ENCODE results near the gene AHNAK2.

The AHNAK2 gene

GRCh38 chr14:104993808-104994591 lies 15.8 kb upstream of the AHNAK2 start:
- H3K36me3 ChIP-seq, result no peaks in the 10 kb centered on the region
- no peaks in the 10 kb centered on the region for H3K27me3 ChIP-seq
- H3K4me3 ChIP-seq (ENCODE audit: low read depth in 1 of 2, low read length in 1 of 2), result no peak overlapping the region
- H3K9me3 ChIP-seq, result no peaks in the 10 kb centered on the region
- H3K27ac ChIP-seq, result no peak overlapping the region
- H3K4me1 ChIP-seq (ENCODE audit: control insufficient read depth in 1 of 2, insufficient read depth in 1 of 2, low read depth in 1 of 2, low read length in 1 of 2), result no peaks in the 10 kb centered on the region
- TF ChIP-seq, protein P1, sequence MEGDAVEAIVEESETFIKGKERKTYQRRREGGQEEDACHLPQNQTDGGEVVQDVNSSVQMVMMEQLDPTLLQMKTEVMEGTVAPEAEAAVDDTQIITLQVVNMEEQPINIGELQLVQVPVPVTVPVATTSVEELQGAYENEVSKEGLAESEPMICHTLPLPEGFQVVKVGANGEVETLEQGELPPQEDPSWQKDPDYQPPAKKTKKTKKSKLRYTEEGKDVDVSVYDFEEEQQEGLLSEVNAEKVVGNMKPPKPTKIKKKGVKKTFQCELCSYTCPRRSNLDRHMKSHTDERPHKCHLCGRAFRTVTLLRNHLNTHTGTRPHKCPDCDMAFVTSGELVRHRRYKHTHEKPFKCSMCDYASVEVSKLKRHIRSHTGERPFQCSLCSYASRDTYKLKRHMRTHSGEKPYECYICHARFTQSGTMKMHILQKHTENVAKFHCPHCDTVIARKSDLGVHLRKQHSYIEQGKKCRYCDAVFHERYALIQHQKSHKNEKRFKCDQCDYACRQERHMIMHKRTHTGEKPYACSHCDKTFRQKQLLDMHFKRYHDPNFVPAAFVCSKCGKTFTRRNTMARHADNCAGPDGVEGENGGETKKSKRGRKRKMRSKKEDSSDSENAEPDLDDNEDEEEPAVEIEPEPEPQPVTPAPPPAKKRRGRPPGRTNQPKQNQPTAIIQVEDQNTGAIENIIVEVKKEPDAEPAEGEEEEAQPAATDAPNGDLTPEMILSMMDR (IDR thresholded peaks at IDR 0.05), result no peak

DNA sequence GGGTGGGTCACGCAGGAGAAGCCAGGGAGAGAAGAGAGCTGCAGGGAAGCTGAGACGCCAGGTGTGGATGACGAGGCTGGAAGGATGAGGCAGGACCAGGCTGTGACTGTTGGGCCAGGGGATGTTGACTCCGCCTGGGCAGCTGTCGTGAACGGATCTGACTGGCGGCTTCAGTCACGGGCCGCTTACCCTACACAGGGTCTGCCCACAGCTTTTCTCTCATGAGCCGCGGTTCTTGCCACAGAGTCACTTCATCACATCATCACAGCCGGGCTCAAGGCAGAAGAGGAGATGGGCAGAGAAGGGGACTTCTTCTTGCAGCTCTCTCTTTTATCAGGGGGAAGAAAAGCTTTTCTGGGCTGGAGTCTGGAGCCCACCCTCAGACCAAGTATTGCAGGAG lies 15.1 kb upstream of the AHNAK2 start:
- Histone ChIP-seq H3K36me3 (no peaks in the 10 kb centered on the region), H3K4me1 (ENCODE audit: control insufficient read depth in 1 of 2, insufficient read depth in 1 of 2, low read depth in 1 of 2, low read length in 1 of 2) (no peaks in the 10 kb centered on the region), H3K4me3 (ENCODE audit: low read depth in 1 of 2, low read length in 1 of 2) (no peak overlapping the region), H3K9me3 (no peaks in the 10 kb centered on the region), H3K27me3 (no peaks in the 10 kb centered on the region), H3K27ac (no peak overlapping the region)
- TF ChIP-seq, protein P1 (IDR thresholded peaks at IDR 0.05), result no peak

- H3K36me3 ChIP-seq, result no peaks in the 10 kb centered on the region
- TF ChIP-seq, protein P1 (IDR thresholded peaks at IDR 0.05), result no peak
These were observed 14.3 kb upstream of the AHNAK2 start for GRCh38 chr14:104992501-104992900.

GRCh38 chr14:104991896-104992230 lies 13.7 kb upstream of the AHNAK2 start:
- Histone ChIP-seq H3K4me3 (ENCODE audit: low read depth in 1 of 2, low read length in 1 of 2) (no peak overlapping the region), H3K4me1 (ENCODE audit: control insufficient read depth in 1 of 2, insufficient read depth in 1 of 2, low read depth in 1 of 2, low read length in 1 of 2) (peaks cover 5 to 6% of the 10 kb centered on the region in 2 experiments), H3K27ac (no peak overlapping the region), H3K27me3 (no peaks in the 10 kb centered on the region), H3K9me3 (no peaks in the 10 kb centered on the region), H3K36me3 (no peaks in the 10 kb centered on the region)
- TF ChIP-seq, protein P1 (IDR thresholded peaks at IDR 0.05), result no peak

More at GRCh38 chr14:104992501-104992900, 14.3 kb upstream of the AHNAK2 start:
- Histone ChIP-seq H3K4me3 (ENCODE audit: low read depth in 1 of 2, low read length in 1 of 2) (no peak overlapping the region), H3K4me1 (ENCODE audit: control insufficient read depth in 1 of 2, insufficient read depth in 1 of 2, low read depth in 1 of 2, low read length in 1 of 2) (no peaks in the 10 kb centered on the region), H3K27me3 (no peaks in the 10 kb centered on the region), H3K27ac (no peak overlapping the region), H3K9me3 (no peaks in the 10 kb centered on the region)

DNA sequence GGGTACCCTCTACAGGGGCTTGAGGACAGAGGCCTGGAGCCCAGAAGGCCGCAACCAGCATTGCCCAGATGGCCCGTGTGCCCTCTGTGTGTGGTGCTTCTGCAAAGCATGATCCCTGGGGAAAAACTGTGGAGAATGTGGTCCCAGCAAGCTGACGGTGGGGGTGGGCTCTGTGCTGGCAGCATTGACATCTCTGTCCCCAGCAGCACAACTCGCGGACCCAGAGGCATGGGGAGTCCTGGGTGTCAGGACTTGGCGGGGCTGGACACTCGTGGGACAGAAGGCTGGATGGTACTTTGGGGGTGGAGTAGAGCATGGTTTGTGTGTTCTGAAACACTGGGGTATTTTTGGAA lies 11.8 kb upstream of the AHNAK2 start:
- Histone ChIP-seq H3K36me3 (no peaks in the 10 kb centered on the region), H3K27ac (no peak overlapping the region), H3K4me3 (ENCODE audit: low read depth in 1 of 2, low read length in 1 of 2) (no peak overlapping the region), H3K9me3 (no peaks in the 10 kb centered on the region), H3K4me1 (ENCODE audit: control insufficient read depth in 1 of 2, insufficient read depth in 1 of 2, low read depth in 1 of 2, low read length in 1 of 2) (peaks cover 16 to 20% of the 10 kb centered on the region in 2 experiments), H3K27me3 (no peaks in the 10 kb centered on the region)
- TF ChIP-seq, protein P1 (IDR thresholded peaks at IDR 0.05), result no peak
